H1 (cell line): ENCODE measurements around the gene LEFTY1. TPM values are rescaled to one million over a fixed set of nuclear protein-coding genes. Genes with fewer than 3 reads are reported as not detected.

ENCODE experiments used
- CHD2 ChIP-seq: IDR thresholded peaks from 2 replicates; pipeline ENCODE4 v1.6.1; 2012; ENCODE audit warnings: low read length, improper control_type of control experiment
- GTF2F1 ChIP-seq: IDR thresholded peaks from 2 replicates; pipeline ENCODE4 v1.6.1; 2012; ENCODE audit warnings: low read depth, low read length, improper control_type of control experiment, borderline replicate concordance
- SIRT6 ChIP-seq: IDR thresholded peaks from one replicate; pipeline ENCODE4 v1.7.1; 2012; ENCODE audit warnings: low read length, inconsistent platforms
- USF2 ChIP-seq: IDR thresholded peaks from 2 replicates; pipeline ENCODE4 v1.6.1; 2011; ENCODE audit warnings: low read length, improper control_type of control experiment
- polyA plus RNA-seq, 7 experiments: library from polyadenylated mRNA; depleted of rRNA in 3 of 7; stranded (reverse) in 5 of 7; unstranded in 2 of 7; fragments of >200 nt in 5 of 7; fragments of 200-250 nt in 2 of 7; gene quantifications; 1 replicate in 5 of 7; 2 replicates in 1 of 7; 4 replicates in 1 of 7; pipeline versions ENCODE4 v1.2.1 to v1.2.3, GENCODE V29; 2011 to 2013; ENCODE audit warnings: missing spikeins in 2 of 7, mixed read lengths in 2 of 7
- total RNA-seq: library from RNA; stranded (reverse); fragmentation: NEBNext Ultra II Directional; extraction: Animal tissue kit (Norgen Biotek cat#: 25700); gene quantifications from 2 replicates; pipeline ENCODE4 v1.2.1, GENCODE V29; 2021

Gene LEFTY1
- total and polyA plus RNA-seq, 2 of the 8 experiments (the other 6 are each of a cell fraction or from before 2014, with no cell fraction given), result 4.5 to 11.7 TPM

DNA sequence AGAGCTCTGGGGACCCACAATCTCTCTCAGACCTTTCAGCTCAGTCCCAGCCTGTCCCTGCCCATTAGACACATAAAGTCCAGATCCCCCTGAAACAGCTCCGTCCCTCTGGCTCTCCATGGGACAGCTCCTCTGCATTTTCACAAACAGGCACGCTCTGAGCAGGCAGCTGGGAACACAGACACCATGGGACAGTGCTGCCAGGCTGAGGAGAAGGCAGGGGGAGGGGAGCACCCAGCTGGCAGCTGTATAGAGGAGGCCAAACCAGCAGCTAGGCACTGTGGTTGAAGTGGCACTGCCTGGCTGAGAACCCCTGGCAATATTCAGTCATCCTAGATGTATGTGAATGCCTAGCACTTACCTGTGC is 8.7 kb downstream of the LEFTY1 start (continued):
- no peak for TF ChIP-seq USF2
- TF ChIP-seq GTF2F1, result no peak
- TF ChIP-seq SIRT6, result no peak
- no peak for TF ChIP-seq CHD2
- TF ChIP-seq, all 59 proteins: peak for 0
